ENCODE data around the gene CNTNAP1.

CNTNAP1 gene

DNA sequence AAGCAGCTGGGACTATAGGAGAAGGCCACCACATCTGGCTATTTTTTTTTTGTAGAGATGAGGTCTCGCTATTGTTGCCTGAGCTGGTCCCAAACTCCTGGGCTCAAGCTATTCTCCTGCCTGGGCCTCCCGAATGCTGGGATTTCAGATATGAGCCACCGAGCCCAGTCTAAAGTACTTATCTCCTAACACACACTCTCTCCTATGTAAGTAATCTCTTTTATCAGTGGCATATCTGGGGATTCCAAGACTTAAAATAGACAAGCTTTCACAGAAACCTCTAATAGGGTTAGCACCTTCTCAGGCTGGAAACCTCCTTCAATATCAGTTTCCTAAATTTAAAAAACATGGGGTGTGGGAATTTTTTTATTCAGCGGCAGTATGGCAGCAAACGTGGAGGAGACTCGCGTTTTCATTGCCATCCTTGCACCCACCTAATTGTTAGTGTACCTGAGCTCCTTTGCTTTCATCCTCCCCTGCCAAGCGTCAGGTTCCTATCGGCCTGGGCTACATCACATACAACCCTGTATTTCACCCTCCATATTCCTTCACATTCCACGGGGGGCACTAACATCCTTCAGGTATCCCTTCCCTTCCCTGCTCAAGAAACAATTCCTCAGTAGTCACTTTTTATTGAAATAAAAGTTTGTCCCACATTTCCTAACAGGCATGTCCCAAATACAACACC, 61.4 kb downstream of the CNTNAP1 start:
- DNase-seq = no peak

DNA sequence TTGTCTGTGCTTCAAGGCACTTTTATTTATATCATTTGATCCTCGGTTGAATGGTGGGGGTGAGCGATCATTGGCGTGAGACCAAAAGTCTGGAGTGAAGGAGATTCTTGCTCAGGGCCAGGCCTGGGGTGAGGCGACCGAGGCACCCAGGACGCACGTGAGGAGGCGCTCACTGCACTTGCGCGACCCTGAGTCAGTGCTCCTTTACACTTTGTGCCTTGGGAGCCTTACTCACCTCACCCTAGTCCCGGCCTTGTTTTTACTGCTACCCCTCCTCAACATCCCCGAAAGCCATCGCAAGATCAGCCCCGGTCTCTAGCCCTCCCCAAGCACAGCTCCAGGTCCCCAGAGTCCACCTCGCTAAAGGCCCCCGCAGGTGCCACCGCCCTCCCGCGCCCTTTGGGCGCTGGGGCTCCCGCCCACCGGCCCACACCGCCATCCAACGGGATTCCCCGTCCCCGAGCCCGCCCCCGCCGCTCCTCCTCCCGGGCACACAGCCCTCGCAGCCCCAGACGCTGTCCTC, 62.0 kb downstream of the CNTNAP1 start:
- no peak for DNase-seq

DNA sequence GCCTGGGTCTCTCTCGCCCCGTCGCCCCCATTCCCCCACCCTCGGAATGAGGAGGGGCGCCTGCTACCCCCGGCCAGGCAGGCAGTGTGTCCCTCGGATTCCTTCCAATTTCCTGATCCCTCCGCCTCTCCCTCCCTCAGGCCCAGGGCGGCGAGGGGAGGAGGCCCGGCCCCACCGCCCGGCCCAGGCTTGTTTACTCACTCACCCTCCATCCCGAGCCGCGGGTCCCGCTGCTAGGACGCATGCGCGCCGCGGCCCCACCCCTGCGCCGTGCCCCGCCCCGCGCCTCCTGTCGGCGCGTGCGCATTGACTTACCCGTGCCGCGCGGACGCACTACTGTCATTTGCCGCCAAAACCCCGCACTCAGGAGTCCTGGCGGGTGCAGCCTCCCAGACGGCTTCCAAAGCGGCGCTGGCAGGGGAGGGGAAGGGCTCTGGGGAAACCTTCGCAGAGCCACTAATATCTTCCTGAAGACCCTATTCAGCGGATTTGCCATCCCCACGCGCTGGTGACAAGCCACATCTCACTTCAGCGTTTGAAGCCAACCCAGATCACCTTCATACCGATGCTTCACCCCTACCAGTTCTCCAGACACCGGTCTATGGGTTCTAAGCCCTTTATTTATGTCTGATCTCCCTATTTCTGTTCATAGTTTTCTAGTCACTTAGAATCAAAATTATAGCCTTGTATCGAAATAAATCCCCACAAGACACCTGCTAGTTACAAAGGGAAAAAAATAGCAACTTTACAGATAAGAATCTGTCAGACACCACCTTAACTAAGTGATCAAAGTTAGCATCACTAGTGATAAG, 62.7 kb downstream of the CNTNAP1 start, which contains the start of gene EZH1:
Gene EZH1, minus strand, starts transcription at position 235 of the 812 bp plus-strand sequence. CDS start 16,099 bp downstream, outside the sequence.
- peak; percentile 88 for DNase-seq

DNA sequence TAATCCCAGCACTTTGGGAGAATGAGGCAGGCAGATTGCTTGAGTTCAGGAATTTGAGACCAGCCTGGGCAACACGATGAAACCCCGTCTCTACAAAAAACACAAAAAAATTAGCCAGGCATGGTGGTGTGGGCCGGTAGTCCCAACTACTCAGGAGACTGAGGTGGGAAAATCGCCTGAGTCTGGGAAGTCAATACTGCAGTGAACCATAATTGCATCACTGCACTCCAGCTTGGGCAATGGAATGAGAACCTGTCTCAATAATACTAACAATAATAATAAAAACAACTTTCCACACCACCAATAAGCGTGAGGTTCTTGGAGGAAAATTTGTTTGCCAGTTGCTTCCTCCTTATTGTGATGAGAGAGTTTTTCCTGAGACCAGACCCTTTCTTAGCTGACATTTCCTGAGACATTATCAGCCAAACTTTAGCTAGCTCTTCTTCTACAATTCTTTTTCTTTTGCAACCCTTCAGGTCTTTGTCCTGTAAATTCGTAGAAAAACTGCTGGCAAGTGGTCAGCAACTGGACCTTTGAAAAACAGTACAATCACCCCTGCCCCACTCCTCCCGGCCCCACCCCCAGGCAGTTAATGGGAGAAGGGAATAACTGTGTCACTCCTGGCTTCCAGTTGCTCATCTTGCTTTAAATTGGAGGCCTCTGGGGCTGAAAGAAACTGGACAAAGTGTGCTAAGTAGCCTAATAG, 66.0 kb downstream of the CNTNAP1 start:
- no peak for DNase-seq

DNA sequence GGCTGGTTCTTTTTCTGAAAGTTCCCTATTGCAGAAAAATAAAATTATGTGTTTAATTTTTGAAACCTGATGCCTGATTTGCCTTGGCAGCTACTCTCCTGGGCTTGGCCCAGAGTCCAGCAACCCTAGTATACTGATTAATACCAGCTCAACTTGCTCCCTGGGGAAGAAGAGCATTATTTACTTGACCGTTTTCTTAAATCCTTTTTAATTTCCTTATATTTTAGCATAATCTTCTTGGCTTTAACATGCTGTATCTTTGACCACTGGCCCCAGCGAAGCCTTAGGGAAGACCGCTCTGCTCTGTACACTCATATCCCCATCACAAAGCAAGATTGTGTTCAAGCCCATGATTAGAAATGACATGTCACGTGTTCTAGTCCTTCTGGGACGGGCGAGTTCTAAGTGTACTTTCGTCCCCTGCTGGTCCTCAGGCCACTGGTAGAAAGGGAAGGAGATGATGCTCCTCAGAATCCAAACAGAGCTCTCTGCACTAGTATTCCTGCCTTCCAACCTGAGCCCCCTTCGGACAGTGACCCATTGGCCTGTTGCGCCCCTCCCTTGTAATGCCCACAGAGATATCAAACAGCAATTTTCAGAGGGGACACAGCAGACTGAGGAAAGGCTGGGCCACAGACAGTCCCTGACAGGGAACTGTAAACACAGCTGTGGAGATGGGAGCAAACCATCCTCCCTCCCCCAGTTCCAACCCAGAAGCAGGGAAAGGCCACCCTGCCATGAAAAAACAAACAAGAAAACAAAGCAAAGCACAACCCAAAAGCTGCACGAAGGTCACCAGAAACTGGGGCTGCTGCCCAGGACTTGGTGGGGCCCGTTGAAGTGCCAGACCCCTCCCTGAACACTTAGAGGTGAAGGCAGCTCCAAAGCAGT, 66.8 kb downstream of the CNTNAP1 start:
- no peak for DNase-seq

Data from NCI-H2227 treated with DMSO at 0.1 percent for 48 hours (cell line).